Measurements from ENCODE around the gene GPRIN1.
"Not testable (repeated sequence)": the region's sequence is repeated elsewhere in the genome, so short reads cannot be mapped to it uniquely, and the experiment has no call there.

The GPRIN1 gene

DNA sequence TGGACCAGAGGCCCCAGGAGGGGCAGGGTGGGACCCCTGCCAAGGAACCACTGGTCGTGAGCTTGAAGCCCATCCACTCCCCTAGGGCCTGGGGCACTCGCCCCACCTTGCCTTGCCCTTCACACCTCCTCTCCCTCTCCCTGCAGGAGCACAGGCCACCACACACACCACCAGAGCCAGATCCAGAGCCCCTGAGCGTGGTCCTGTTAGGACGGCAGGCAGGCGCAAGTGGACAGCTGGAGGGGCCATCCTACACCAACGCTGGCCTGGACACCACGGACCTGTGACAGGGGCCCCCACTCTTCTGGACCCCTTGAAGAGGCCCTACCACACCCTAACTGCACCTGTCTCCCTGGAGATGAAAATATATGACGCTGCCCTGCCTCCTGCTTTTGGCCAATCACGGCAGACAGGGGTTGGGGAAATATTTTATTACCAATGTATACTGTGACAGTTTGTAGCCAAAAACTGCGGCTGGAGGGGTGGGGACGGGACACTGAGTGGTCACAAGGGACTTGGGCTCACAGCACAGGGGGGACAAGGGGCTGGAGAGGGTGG lies 14.5 kb downstream of the GPRIN1 start:
- no peaks in the 10 kb centered on the region for H3K36me3 ChIP-seq (replicated peaks; ENCODE audit: low read depth, low read length)
- no peak overlapping the region for H3K27ac ChIP-seq (ENCODE audit: low read length)
- H3K79me2 ChIP-seq (ENCODE audit: low read length) = no peaks in the 10 kb centered on the region
- no peak for TF ChIP-seq EZH2phosphoT487 (IDR thresholded peaks at IDR 0.05; ENCODE audit: low read depth)
- TF ChIP-seq, protein P1, sequence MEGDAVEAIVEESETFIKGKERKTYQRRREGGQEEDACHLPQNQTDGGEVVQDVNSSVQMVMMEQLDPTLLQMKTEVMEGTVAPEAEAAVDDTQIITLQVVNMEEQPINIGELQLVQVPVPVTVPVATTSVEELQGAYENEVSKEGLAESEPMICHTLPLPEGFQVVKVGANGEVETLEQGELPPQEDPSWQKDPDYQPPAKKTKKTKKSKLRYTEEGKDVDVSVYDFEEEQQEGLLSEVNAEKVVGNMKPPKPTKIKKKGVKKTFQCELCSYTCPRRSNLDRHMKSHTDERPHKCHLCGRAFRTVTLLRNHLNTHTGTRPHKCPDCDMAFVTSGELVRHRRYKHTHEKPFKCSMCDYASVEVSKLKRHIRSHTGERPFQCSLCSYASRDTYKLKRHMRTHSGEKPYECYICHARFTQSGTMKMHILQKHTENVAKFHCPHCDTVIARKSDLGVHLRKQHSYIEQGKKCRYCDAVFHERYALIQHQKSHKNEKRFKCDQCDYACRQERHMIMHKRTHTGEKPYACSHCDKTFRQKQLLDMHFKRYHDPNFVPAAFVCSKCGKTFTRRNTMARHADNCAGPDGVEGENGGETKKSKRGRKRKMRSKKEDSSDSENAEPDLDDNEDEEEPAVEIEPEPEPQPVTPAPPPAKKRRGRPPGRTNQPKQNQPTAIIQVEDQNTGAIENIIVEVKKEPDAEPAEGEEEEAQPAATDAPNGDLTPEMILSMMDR (IDR thresholded peaks at IDR 0.05; ENCODE audit: low read depth, low read length) = no peak
- H3K4me3 ChIP-seq (ENCODE audit: low read length) = no peak overlapping the region
- no peaks in the 10 kb centered on the region for H3K27me3 ChIP-seq (ENCODE audit: low read depth, low read length)
- no peaks in the 10 kb centered on the region for H3K4me1 ChIP-seq (ENCODE audit: low read length)
- no peak overlapping the region for H2AFZ ChIP-seq (ENCODE audit: low read depth, low read length)
- H3K9ac ChIP-seq (ENCODE audit: low read length) = no peak overlapping the region
- H3K4me2 ChIP-seq (ENCODE audit: low read length) = no peak overlapping the region
- 0 out of 2 replicates have a peak, but pooled peaks cover 3% of the 10 kb centered on the region for H3K9me3 ChIP-seq (ENCODE audit: insufficient read depth, low read length)
- no peaks in the 10 kb centered on the region for H4K20me1 ChIP-seq (ENCODE audit: insufficient read depth, low read length)

DNA sequence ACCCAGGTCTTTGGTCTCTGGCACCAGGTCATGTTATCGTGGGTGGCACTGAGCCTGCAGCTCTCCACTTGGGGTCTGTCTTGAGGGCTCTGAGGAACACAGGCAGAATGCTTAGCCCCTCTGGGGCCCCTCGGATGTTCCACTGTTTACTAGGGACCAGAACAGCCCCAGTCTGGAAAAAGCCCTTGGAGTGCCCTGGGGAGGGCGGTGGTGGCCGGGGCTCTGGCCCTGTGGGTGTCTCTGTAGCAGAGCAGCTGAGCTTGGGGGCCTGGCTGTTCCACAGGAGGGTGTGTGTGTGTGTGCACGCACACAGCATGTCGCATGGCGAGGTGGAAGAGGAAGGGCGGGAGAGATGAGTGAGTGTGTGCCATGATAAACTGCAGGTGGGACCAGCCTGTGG lies 15.4 kb downstream of the GPRIN1 start:
- H3K27me3 ChIP-seq (ENCODE audit: low read depth, low read length) = no peaks in the 10 kb centered on the region
- H3K9ac ChIP-seq (ENCODE audit: low read length) = no peak overlapping the region
- 0 out of 2 replicates have a peak, but pooled peaks cover 3% of the 10 kb centered on the region for H3K9me3 ChIP-seq (ENCODE audit: insufficient read depth, low read length)
- no peak overlapping the region for H3K4me2 ChIP-seq (ENCODE audit: low read length)
- H3K79me2 ChIP-seq (ENCODE audit: low read length) = no peaks in the 10 kb centered on the region
- no peaks in the 10 kb centered on the region for H4K20me1 ChIP-seq (ENCODE audit: insufficient read depth, low read length)
- no peak overlapping the region for H3K4me3 ChIP-seq (ENCODE audit: low read length)
- no peak overlapping the region for H3K27ac ChIP-seq (ENCODE audit: low read length)
- H2AFZ ChIP-seq (ENCODE audit: low read depth, low read length) = no peak overlapping the region
- TF ChIP-seq EZH2phosphoT487 (IDR thresholded peaks at IDR 0.05; ENCODE audit: low read depth) = no peak
- TF ChIP-seq, protein P1 (IDR thresholded peaks at IDR 0.05; ENCODE audit: low read depth, low read length) = no peak
- H3K36me3 ChIP-seq (replicated peaks; ENCODE audit: low read depth, low read length) = no peaks in the 10 kb centered on the region
- no peaks in the 10 kb centered on the region for H3K4me1 ChIP-seq (ENCODE audit: low read length)

DNA sequence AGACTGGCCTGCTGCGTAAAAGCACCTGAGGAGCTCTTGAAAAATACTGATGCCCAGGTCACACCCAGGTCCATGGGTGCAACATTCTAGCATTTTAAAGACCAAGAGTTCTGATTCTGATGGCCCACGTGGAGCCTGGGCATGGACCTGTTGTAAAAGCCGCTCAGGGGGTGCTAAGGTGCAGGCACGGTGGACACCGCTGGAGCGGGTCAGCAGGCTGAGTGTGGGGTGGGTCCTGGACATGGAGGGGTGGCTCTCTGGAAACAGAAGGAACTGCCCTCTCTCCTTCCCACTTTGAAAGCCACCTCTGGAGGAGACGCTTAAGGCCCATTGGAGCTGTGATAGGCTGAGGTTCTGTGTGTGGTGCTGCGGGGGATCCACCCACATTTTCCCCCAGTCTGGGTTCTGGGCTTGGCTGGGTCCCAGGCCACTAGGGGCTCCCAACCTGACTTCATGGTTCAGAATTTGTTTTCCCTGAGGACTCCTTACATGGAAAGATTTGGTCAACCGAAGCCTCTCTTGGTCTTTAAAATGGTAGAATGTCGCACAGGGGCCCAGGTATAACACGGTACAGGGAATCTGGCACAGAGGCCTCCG lies 16.6 kb downstream of the GPRIN1 start:
- Histone ChIP-seq H3K27ac (ENCODE audit: low read length) (no peak overlapping the region), H3K9ac (ENCODE audit: low read length) (no peak overlapping the region), H3K27me3 (ENCODE audit: low read depth, low read length) (no peaks in the 10 kb centered on the region), H2AFZ (ENCODE audit: low read depth, low read length) (no peak overlapping the region), H3K4me2 (ENCODE audit: low read length) (no peak overlapping the region), H4K20me1 (ENCODE audit: insufficient read depth, low read length) (no peaks in the 10 kb centered on the region), H3K4me3 (ENCODE audit: low read length) (no peak overlapping the region), H3K9me3 (ENCODE audit: insufficient read depth, low read length) (0 out of 2 replicates have a peak, but pooled peaks cover 3% of the 10 kb centered on the region), H3K79me2 (ENCODE audit: low read length) (no peaks in the 10 kb centered on the region), H3K36me3 (replicated peaks; ENCODE audit: low read depth, low read length) (no peaks in the 10 kb centered on the region), H3K4me1 (ENCODE audit: low read length) (no peaks in the 10 kb centered on the region)
- TF ChIP-seq, protein P1 (IDR thresholded peaks at IDR 0.05; ENCODE audit: low read depth, low read length) = no peak
- TF ChIP-seq EZH2phosphoT487 (IDR thresholded peaks at IDR 0.05; ENCODE audit: low read depth) = no peak

DNA sequence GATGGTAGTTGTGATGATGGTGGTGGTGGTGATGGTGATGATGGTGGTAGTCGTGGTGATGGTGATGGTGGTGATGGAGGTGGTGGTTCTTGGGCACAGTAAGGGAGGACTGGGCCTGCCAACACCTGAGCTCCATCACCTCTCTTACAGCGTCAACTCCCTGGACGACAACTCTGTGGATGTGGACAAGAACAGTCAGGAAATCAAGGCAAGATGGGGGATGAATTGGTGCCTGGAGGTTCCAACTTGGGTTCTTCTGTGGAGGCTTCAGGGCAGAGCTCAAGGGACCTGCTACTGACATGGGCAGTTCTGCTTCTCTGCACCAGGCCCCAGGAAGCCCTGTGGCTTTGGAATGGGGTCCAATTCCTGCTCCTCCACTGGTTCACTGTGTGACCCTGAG lies 17.4 kb downstream of the GPRIN1 start:
- H3K27ac ChIP-seq (ENCODE audit: low read length) = no peak overlapping the region
- no peaks in the 10 kb centered on the region for H4K20me1 ChIP-seq (ENCODE audit: insufficient read depth, low read length)
- H3K36me3 ChIP-seq (replicated peaks; ENCODE audit: low read depth, low read length) = no peaks in the 10 kb centered on the region
- H3K4me3 ChIP-seq (ENCODE audit: low read length) = no peak overlapping the region
- H3K27me3 ChIP-seq (ENCODE audit: low read depth, low read length) = no peaks in the 10 kb centered on the region
- H3K79me2 ChIP-seq (ENCODE audit: low read length) = no peaks in the 10 kb centered on the region
- TF ChIP-seq, protein P1 (IDR thresholded peaks at IDR 0.05; ENCODE audit: low read depth, low read length) = no peak
- no peak for TF ChIP-seq EZH2phosphoT487 (IDR thresholded peaks at IDR 0.05; ENCODE audit: low read depth)
- H3K4me1 ChIP-seq (ENCODE audit: low read length) = no peaks in the 10 kb centered on the region
- 0 out of 2 replicates have a peak, but pooled peaks cover 3% of the 10 kb centered on the region for H3K9me3 ChIP-seq (ENCODE audit: insufficient read depth, low read length)
- H2AFZ ChIP-seq (ENCODE audit: low read depth, low read length) = no peak overlapping the region
- no peak overlapping the region for H3K9ac ChIP-seq (ENCODE audit: low read length)
- no peak overlapping the region for H3K4me2 ChIP-seq (ENCODE audit: low read length)

DNA sequence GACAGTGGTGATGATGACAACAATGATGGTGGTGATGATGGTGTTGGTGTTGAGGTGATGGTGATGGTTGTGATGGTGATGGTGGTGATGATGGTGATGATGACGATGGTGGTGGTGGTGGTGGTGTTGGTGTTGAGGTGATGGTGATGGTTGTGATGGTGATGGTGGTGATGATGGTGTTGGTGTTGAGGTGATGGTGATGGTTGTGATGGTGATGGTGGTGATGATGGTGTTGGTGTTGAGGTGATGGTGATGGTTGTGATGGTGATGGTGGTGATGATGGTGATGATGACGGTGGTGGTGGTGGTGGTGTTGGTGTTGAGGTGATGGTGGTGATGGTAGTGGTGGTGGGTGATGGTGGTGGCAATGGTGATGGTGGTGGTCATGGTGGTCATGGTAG lies 18.3 kb downstream of the GPRIN1 start:
- H3K27ac ChIP-seq (ENCODE audit: low read length); H3K9ac ChIP-seq (ENCODE audit: low read length); H3K27me3 ChIP-seq (ENCODE audit: low read depth, low read length); H3K9me3 ChIP-seq (ENCODE audit: insufficient read depth, low read length); H2AFZ ChIP-seq (ENCODE audit: low read depth, low read length); H3K36me3 ChIP-seq (replicated peaks; ENCODE audit: low read depth, low read length); H3K4me2 ChIP-seq (ENCODE audit: low read length); H3K4me3 ChIP-seq (ENCODE audit: low read length); H3K4me1 ChIP-seq (ENCODE audit: low read length); H3K79me2 ChIP-seq (ENCODE audit: low read length); H4K20me1 ChIP-seq (ENCODE audit: insufficient read depth, low read length): not testable (repeated sequence)
